Measurements from ENCODE around the gene LRRC4C.
"Not testable (repeated sequence)": the region's sequence is repeated elsewhere in the genome, so short reads cannot be mapped to it uniquely, and the experiment has no call there.

The LRRC4C gene

DNA sequence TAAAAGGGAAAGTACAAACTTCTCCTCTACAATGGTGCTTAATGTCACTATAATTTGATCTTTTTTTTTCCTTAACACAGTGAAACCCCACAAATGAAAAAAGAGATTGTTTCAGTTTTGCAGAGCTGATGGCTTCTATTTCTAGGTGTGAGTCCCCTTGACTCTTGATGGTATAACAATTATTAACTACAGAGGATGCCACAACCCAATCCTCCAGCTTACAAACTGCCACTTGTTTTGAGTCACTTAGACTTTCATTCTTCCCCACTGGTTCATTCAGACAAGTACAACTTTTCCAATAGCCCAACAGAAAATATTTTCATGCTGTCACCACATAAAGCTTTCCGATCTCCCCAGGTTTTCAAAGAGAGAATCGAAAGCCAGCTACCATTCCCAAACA is 812.2 kb downstream of the LRRC4C start:
- DNase-seq: no peak

DNA sequence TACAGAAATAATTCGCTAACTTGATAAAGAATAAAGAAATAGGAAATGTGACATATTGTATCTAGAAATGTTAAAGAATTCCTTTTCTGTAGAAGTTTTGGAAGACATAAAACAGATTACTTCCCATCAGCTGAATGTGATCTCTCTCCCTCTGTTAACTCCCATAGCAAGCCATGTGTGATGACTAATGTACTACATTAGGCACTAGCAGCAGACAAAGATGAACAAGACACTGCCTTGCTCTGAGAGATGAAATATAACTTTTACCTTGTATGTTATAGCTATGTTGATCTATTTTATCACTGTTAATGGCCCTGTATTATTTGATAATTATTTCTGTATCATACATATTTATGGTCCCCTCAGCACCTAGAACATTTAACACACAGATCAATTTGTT is 817.2 kb downstream of the LRRC4C start:
- TF ChIP-seq GATA1 (IDR thresholded peaks at IDR 0.05; ENCODE audit: low read depth, low read length): no peak
- no peak for TF ChIP-seq POLR2A (IDR thresholded peaks at IDR 0.05; ENCODE audit: low read length)

More for the DNA sequence above, 812.2 kb downstream of the LRRC4C start:
- TF ChIP-seq POLR2A (IDR thresholded peaks at IDR 0.05; ENCODE audit: low read length) (no peak), GATA1 (IDR thresholded peaks at IDR 0.05; ENCODE audit: low read depth, low read length) (no peak)

DNA sequence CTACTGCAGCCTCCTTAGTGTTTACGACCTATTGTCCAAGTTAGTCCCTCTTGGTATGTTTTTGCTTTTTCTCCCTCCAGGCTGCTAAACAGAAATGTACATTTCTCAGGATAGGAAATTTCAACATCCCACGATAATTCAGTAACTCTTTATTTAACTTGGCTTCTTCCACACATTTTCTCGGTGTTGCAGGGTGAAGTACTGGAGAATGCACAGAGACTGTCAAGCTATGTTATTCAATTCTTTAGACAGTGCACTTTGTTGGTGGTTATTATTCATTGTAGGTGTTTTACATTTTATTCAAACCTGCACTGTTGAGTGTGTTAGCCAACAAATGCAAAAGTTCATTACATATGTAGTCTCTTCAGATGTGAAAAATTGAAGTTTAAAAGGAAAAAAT is 839.8 kb downstream of the LRRC4C start:
- no peak for DNase-seq
- no peak for TF ChIP-seq GATA1 (IDR thresholded peaks at IDR 0.05; ENCODE audit: low read depth, low read length)
- TF ChIP-seq POLR2A (IDR thresholded peaks at IDR 0.05; ENCODE audit: low read length): no peak

More for the DNA sequence above, 817.2 kb downstream of the LRRC4C start:
- DNase-seq: no peak

DNA sequence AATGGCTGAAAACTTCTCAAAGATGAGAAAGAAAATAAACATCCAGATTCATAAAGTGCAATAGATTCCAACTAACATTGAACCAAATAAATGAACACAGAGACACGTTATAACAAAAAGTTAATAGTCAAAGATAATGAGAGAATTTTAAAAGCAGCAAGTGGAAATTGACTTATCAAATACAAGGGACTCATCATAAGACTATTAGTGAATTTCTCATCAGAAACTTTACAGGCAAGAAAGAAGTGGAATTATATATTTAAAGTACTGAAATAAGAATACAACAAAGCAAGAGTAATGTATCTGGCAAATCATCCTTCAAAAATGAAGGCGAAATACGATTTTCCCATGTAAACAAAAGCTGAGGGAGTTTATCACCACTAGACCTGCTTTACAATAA is 852.7 kb downstream of the LRRC4C start:
- TF ChIP-seq POLR2A (IDR thresholded peaks at IDR 0.05; ENCODE audit: low read length): no peak
- no peak for TF ChIP-seq GATA1 (IDR thresholded peaks at IDR 0.05; ENCODE audit: low read depth, low read length)

DNA sequence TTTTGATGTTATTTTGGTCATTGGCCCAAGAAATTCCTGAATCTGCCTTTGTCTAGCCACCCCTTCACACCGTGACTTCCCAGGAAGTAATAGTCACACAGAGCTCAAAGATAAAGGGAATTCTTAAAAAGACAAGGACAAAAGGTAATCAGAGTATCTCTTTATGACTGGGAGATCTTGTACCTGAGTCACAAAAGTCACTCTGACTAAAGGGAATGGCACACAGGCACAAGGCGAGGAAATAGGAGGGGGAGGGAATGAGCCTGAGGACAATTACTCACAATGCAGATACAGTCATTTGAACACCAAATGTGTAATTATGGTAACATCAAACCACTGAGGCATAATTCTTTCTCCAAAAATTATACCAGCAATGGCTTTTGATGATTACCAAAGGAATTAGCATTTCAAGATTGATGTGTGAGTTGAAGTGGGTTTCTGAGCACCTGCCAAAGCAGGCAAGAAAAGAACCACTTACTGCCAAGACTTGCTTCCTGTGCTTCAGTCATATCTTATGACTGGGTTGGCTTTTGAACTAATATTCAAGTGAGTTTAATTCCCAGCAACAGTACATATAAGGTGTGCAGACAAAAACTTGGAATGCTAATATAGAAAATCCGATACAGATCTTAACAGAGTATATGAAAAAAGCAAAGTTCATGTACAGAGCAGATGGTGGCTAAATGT is 856.4 kb downstream of the LRRC4C start:
- TF ChIP-seq GATA1 (IDR thresholded peaks at IDR 0.05; ENCODE audit: low read depth, low read length) (no peak), POLR2A (IDR thresholded peaks at IDR 0.05; ENCODE audit: low read length) (no peak)
- no peak for DNase-seq

More for the DNA sequence above, 852.7 kb downstream of the LRRC4C start:
- DNase-seq: no peak

DNA sequence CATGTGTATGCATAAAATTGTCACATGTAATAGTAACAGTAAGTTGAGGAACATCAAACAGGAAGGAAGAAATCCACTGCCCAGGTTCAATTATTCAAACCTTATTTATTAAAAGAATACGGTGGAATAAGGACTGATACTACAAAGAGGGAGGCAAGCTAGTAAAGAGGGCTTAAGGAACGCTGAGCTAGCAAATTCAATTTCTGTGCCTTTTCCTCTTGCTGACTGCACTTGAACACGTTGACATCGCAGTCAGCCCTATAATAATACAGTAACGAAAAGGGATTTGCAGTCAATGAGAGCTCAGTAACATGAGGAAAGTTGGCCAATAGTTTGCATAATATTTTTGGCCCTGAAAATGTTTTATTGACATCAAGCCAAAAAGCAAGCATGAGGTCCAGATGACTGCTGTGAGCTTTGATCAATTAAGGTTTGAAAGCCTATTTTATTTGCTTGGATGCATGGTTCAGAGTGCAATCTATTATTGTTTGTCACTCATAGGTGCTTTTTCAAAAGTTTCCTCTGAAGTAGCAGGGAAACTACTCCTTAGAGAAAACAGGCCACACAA is 861.8 kb downstream of the LRRC4C start:
- TF ChIP-seq POLR2A (IDR thresholded peaks at IDR 0.05; ENCODE audit: low read length) (no peak), GATA1 (IDR thresholded peaks at IDR 0.05; ENCODE audit: low read depth, low read length) (no peak)
- no peak for DNase-seq

DNA sequence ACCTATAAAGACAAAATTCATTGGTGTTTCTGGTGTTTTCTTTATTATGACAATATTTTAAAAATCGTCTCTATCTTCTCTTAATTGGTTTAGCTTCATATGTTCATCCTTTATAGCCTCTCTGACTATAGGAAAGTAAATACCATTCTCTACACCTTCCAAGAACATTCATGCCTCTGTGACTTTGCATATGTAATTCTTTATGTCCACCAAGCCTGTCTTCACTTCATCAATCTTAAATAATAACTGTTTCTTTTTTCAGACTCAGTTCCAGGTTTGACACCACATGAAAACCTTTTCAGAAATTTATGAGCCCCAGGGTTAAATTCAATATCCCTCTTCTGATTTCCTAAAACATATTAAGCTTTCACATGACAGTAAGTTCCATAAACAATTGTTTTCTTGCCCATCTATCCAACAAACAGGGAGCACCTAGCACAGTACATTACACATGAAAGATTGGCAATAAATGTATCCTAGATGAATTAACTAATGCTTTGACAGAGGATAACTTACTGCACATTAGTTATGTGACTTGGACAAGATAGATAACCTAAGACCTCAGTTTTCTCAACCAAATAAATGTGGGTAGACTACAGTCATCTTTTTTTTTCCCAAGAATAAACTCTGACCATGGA is 886.1 kb downstream of the LRRC4C start:
- DNase-seq: no peak
- no peak for TF ChIP-seq GATA1 (IDR thresholded peaks at IDR 0.05; ENCODE audit: low read depth, low read length)
- no peak for TF ChIP-seq POLR2A (IDR thresholded peaks at IDR 0.05; ENCODE audit: low read length)

DNA sequence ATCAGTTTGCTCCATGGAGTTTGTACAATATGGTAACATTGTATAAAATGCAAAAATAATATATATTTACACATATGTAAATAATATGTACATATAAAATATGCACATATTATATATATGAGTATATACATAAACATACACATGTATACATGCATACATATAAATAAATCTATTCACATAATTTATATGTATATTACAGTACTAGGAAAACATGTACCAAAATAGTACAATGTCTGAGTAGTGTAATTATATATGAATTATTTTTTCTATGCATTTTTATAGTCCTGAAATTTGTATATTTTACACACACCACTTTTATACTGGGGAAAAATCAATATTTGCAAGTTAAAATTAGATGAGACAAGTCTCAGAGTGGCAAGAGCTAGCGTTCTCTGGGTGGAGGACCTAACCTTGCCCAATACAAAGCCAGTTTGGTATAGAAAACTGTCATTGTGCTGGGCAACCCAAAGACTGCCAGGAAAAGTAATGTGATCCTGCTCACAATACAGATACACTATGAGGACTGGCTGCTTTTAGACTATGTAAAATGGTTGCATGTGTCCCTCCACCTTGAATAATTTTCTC is 889.4 kb downstream of the LRRC4C start:
- DNase-seq: no peak
- TF ChIP-seq POLR2A (IDR thresholded peaks at IDR 0.05; ENCODE audit: low read length) (no peak), GATA1 (IDR thresholded peaks at IDR 0.05; ENCODE audit: low read depth, low read length) (no peak)

DNA sequence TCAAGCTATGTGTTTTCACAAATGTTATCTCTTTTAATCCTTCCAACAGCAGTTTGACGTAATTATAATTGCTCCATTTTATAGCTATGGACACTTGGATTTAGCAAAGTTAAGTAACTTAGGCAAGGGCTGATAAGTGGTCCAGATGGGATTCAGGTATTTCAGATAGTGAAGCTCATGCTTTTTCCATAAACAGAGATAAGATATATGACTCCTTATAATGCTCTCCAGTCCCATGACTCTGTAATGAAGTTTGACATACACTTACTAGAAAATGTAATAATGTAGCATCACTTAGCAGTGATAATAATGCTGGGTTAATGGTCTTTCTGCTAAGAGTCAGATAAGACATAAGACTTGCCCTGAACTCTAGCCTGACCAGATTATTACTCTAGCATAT is 892.1 kb downstream of the LRRC4C start:
- TF ChIP-seq GATA1 (IDR thresholded peaks at IDR 0.05; ENCODE audit: low read depth, low read length): no peak
- TF ChIP-seq POLR2A (IDR thresholded peaks at IDR 0.05; ENCODE audit: low read length): no peak
- no peak for DNase-seq

DNA sequence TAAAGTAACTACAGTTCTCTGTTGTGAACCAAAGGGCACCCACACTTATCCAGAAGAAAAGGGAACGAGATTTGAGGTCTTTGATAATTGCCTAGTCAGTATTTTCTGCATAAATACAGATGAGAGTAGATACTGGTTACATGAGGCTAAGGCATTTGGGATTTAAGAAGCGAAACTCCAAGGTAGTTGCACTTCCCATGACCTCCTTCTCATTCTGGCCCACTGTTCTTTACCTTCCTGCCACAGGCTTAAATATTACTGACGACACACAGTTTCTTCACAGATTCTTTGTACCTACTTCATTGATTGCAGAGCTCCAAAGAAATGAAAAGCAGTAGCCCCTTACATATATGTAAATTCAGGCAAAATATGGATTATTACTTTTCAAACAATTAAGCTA is 915.3 kb downstream of the LRRC4C start:
- DNase-seq: no peak
- TF ChIP-seq GATA1 (IDR thresholded peaks at IDR 0.05; ENCODE audit: low read depth, low read length) (no peak), POLR2A (IDR thresholded peaks at IDR 0.05; ENCODE audit: low read length) (no peak)

DNA sequence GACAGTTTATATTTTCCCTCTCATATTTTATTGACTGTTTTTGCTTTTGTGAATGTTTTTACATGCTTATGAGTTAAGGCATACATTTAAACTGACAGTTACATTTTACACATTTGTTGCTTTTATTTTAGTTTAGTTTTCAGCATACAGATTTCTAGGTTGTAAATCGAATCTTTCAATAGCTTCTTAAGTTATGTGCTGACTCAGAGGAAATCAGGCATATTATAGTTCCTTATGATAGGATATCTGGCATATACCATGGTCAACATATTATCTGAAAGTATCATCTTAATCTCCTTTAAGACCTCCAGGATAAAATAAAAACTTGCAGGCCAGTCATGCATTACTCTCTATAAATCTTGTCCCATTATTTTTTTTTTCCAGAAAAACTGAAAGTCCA is 916.6 kb downstream of the LRRC4C start:
- TF ChIP-seq POLR2A (IDR thresholded peaks at IDR 0.05; ENCODE audit: low read length) (no peak), GATA1 (IDR thresholded peaks at IDR 0.05; ENCODE audit: low read depth, low read length) (no peak)
- no peak for DNase-seq

DNA sequence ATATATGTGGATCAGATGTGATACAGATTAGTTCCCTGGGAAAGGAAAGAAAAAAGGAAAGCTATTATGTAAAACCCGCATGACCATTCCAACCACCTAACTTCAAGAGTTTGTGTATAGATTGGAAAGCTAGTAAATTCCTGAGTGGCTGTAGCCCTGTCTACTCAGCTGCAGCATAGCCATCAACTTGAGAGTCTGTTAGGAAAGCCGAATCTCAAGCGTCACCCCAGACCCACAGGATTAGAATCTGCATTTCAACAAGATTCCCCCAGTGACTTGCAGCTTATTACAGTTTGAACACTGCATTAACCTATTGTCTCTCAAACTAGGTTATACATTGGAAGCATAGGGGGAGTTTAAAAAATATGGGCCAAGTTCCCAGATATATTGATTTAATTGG is 921.7 kb downstream of the LRRC4C start:
- no peak for DNase-seq
- TF ChIP-seq GATA1 (IDR thresholded peaks at IDR 0.05; ENCODE audit: low read depth, low read length) (no peak), POLR2A (IDR thresholded peaks at IDR 0.05; ENCODE audit: low read length) (no peak)

DNA sequence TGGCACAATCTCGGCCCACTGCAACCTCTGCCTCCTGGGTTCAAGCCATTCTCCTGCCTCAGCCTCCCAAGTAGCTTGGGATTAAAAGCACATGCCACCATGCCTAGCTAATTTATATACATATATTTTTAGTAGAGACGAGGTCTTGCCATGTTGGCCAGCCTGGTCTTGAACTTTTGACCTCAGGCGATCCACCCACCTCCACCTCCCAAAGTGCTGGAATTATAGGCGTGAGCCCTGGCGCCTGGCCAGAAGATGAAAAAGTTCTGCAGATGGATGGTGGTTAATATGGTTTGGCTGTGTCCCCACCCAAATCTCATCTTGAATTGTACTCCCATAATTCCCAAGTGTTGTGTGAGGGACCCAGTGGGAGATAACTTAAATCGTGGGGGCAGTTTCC is 937.4 kb downstream of the LRRC4C start:
- DNase-seq: not testable (repeated sequence)

DNA sequence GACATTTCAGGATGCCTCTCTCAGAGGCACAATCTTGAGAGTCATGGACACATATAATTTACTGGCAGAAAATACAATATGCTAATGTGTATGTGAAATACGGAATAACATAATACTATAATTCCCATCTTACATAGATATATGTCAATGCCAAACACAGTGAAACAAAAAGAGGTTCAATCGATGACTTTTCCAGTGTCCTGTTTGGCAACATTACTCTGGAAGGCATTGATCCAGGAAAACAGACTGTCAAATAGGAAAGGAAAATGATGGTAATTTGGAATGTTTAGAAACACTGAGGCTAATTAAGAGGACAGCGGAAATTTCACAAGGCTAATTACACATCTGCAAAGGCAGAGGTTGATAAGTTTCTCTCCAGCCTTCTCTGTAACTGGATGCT is 942.3 kb downstream of the LRRC4C start:
- no peak for TF ChIP-seq POLR2A (IDR thresholded peaks at IDR 0.05; ENCODE audit: low read length)
- no peak for DNase-seq

DNA sequence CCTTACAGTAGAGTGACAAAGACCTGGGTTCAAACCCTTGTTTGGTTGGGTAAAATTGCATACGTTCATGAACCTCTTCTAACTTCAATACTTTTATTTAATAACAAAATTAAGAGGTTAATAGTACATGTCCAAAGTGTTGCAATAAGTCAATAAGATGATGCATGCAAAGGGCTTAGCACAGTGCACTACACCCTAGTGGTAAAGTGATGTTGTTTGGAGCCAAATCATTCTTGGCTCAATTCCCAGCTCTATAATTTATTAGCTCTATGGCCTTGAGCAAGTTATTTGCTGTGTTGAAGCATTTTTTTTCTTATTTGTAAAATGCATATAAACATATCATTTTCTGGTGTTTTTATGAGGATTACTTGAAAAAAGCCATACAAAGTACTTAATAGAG is 945.3 kb downstream of the LRRC4C start:
- TF ChIP-seq GATA1 (IDR thresholded peaks at IDR 0.05; ENCODE audit: low read depth, low read length): no peak
- no peak for TF ChIP-seq POLR2A (IDR thresholded peaks at IDR 0.05; ENCODE audit: low read length)
- no peak for DNase-seq
